ENCODE measurements around the gene CRKL.

CRKL gene

DNA sequence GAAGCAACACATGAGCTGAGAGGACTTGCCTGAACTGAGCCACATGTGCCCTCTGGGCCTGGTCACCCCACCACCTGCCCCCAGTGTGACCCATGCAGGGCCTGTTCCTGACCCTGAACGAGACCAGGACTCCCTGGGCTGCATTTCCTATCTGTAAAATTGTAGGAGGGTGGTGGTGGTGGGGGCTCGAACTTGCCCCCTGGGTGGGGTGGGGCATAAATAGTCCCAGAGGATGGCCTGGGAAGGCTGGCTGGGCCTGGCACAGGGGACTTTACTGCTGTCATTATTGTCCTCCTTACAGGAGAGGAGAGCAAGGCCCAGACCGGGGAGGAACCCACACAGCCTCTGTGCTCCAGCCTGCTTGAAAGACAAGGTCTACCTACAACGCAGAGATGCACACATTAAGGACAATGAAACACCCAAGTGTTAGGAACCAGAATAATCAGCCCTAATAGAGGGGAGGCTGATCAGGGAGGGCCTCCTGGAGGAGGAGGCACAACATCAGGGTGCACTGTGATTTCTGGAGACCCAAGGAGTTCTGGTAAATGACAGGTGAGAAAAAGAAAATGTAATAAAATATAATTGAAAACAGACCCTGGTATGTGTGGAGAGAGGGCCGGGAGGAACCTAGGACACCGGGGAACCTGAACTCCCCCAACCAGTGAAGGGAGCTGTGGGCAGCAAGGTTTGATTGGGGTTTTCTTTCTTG, 47.0 kb downstream of the CRKL start:
- Histone ChIP-seq H3K9ac (ENCODE audit: low read depth, low read length, poor library complexity, severe bottlenecking) (no peak overlapping the region), H3K79me2 (ENCODE audit: insufficient read depth, low read length) (no peaks in the 10 kb centered on the region), H3K9me2 (replicated peaks; ENCODE audit: low read depth, low read length) (no peaks in the 10 kb centered on the region), H4K20me1 (ENCODE audit: insufficient read depth, low read length, poor library complexity, severe bottlenecking) (no peaks in the 10 kb centered on the region), H3K4me3 (ENCODE audit: low read length, poor library complexity, severe bottlenecking) (peak overlapping the region; percentile 21), H3F3A (ENCODE audit: low read depth) (no peaks in the 10 kb centered on the region), H2AFZ (ENCODE audit: low read length) (no peak overlapping the region), H3K4me1 (ENCODE audit: insufficient read depth, low read length, poor library complexity, severe bottlenecking) (peaks cover 5% of the 10 kb centered on the region), H3K27me3 (ENCODE audit: insufficient read depth, low read length, poor library complexity, severe bottlenecking) (no peaks in the 10 kb centered on the region), H3K4me2 (ENCODE audit: low read depth, low read length, poor library complexity, severe bottlenecking) (peak overlapping the region; percentile 20), H3K36me3 (ENCODE audit: insufficient read depth, low read length) (no peaks in the 10 kb centered on the region), H3K9me3 (ENCODE audit: insufficient read depth, low read depth, low read length) (no peaks in the 10 kb centered on the region)
- TF ChIP-seq, protein P1, sequence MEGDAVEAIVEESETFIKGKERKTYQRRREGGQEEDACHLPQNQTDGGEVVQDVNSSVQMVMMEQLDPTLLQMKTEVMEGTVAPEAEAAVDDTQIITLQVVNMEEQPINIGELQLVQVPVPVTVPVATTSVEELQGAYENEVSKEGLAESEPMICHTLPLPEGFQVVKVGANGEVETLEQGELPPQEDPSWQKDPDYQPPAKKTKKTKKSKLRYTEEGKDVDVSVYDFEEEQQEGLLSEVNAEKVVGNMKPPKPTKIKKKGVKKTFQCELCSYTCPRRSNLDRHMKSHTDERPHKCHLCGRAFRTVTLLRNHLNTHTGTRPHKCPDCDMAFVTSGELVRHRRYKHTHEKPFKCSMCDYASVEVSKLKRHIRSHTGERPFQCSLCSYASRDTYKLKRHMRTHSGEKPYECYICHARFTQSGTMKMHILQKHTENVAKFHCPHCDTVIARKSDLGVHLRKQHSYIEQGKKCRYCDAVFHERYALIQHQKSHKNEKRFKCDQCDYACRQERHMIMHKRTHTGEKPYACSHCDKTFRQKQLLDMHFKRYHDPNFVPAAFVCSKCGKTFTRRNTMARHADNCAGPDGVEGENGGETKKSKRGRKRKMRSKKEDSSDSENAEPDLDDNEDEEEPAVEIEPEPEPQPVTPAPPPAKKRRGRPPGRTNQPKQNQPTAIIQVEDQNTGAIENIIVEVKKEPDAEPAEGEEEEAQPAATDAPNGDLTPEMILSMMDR (conservative IDR thresholded peaks at IDR 0.05; ENCODE audit: low read length): no peak
- no peak for TF ChIP-seq EZH2phosphoT487 (IDR thresholded peaks at IDR 0.05; ENCODE audit: borderline replicate concordance)

DNA sequence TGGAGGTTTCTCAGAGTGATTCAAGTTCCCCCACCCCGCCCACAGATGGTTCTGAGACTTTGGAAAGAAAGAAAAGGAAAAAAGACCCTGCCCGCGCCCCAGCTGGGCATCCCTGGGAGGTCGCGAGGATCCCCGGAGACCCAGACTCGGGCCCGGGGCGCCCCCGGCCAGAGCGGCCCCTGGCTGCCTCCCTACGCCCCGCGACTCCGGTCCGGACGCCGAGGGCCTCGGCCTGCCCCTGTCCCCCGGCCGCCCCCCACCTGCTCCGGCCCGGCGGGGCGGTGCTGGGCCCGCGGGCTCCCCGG, 47.5 kb downstream of the CRKL start:
- H3K36me3 ChIP-seq (ENCODE audit: insufficient read depth, low read length): no peaks in the 10 kb centered on the region
- H3K9ac ChIP-seq (ENCODE audit: low read depth, low read length, poor library complexity, severe bottlenecking): no peak overlapping the region
- H3K27me3 ChIP-seq (ENCODE audit: insufficient read depth, low read length, poor library complexity, severe bottlenecking): no peaks in the 10 kb centered on the region

DNA sequence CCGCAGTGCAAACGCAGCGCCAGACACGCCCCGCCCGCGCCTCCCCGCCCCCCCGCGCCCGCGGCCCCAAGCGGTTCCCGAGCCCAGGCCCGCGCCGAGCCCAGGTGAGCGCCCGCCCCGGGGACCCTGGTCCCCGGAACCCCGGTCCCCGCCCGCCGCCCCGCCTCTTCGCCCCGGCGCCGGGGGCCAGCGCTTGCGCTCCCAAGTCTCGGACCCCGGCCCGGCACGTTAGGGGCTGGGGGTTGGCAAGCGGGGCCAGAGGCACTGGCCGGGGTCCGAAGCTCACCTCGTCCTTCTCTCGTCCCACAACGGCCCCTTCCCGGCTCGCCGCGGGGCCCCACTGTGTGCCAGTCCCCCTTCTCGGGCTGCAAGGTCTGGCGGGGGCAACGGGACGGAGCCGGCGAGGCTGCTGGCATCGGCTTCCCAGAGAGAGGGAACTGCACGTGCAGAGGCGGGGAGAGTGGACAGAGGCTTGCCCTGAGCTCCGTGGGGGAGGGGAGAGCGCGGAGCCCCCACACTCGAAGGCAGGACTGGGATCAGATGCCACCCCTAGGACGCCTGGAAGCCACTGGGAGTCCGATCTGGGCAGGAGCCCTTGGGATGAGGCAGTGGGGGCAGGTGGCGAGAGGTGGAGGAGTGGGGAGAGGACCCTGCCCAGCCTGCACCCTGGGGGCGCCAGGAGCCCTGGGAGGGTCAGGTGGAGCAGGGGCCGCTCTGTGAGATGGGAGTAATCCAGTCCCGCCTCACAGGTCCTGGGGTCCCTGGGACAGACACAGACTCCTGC, 48.1 kb downstream of the CRKL start:
- no peak overlapping the region for H3K4me2 ChIP-seq (ENCODE audit: low read depth, low read length, poor library complexity, severe bottlenecking)
- TF ChIP-seq EZH2phosphoT487 (IDR thresholded peaks at IDR 0.05; ENCODE audit: borderline replicate concordance): no peak
- TF ChIP-seq, protein P1 (conservative IDR thresholded peaks at IDR 0.05; ENCODE audit: low read length): no peak
- H3K9me3 ChIP-seq (ENCODE audit: insufficient read depth, low read depth, low read length): no peaks in the 10 kb centered on the region
- no peaks in the 10 kb centered on the region for H4K20me1 ChIP-seq (ENCODE audit: insufficient read depth, low read length, poor library complexity, severe bottlenecking)
- no peak overlapping the region for H3K4me3 ChIP-seq (ENCODE audit: low read length, poor library complexity, severe bottlenecking)
- no peak overlapping the region for H2AFZ ChIP-seq (ENCODE audit: low read length)
- no peaks in the 10 kb centered on the region for H3K36me3 ChIP-seq (ENCODE audit: insufficient read depth, low read length)
- peaks cover 5% of the 10 kb centered on the region for H3K4me1 ChIP-seq (ENCODE audit: insufficient read depth, low read length, poor library complexity, severe bottlenecking)
- no peaks in the 10 kb centered on the region for H3F3A ChIP-seq (ENCODE audit: low read depth)
- H3K9ac ChIP-seq (ENCODE audit: low read depth, low read length, poor library complexity, severe bottlenecking): no peak overlapping the region
- no peaks in the 10 kb centered on the region for H3K27me3 ChIP-seq (ENCODE audit: insufficient read depth, low read length, poor library complexity, severe bottlenecking)
- H3K9me2 ChIP-seq (replicated peaks; ENCODE audit: low read depth, low read length): no peaks in the 10 kb centered on the region
- no peaks in the 10 kb centered on the region for H3K79me2 ChIP-seq (ENCODE audit: insufficient read depth, low read length)

More for the DNA sequence above, 47.5 kb downstream of the CRKL start:
- no peaks in the 10 kb centered on the region for H3K79me2 ChIP-seq (ENCODE audit: insufficient read depth, low read length)
- H2AFZ ChIP-seq (ENCODE audit: low read length): no peak overlapping the region
- TF ChIP-seq EZH2phosphoT487 (IDR thresholded peaks at IDR 0.05; ENCODE audit: borderline replicate concordance): no peak
- TF ChIP-seq, protein P1 (conservative IDR thresholded peaks at IDR 0.05; ENCODE audit: low read length): no peak
- peaks cover 5% of the 10 kb centered on the region for H3K4me1 ChIP-seq (ENCODE audit: insufficient read depth, low read length, poor library complexity, severe bottlenecking)
- H3K9me3 ChIP-seq (ENCODE audit: insufficient read depth, low read depth, low read length): no peaks in the 10 kb centered on the region
- no peaks in the 10 kb centered on the region for H4K20me1 ChIP-seq (ENCODE audit: insufficient read depth, low read length, poor library complexity, severe bottlenecking)
- peak overlapping the region; percentile 20 for H3K4me2 ChIP-seq (ENCODE audit: low read depth, low read length, poor library complexity, severe bottlenecking)
- peak overlapping the region; percentile 21 for H3K4me3 ChIP-seq (ENCODE audit: low read length, poor library complexity, severe bottlenecking)
- H3F3A ChIP-seq (ENCODE audit: low read depth): no peaks in the 10 kb centered on the region
- no peaks in the 10 kb centered on the region for H3K9me2 ChIP-seq (replicated peaks; ENCODE audit: low read depth, low read length)

Data from Loucy (cell line).